ENCODE results near the gene FANCG.

FANCG gene

GRCh38 chr9:35103660-35104191 lies 24.0 kb upstream of the FANCG start:
- no peak for DNase-seq (ENCODE audit: low read depth in 2 of 2)

DNA sequence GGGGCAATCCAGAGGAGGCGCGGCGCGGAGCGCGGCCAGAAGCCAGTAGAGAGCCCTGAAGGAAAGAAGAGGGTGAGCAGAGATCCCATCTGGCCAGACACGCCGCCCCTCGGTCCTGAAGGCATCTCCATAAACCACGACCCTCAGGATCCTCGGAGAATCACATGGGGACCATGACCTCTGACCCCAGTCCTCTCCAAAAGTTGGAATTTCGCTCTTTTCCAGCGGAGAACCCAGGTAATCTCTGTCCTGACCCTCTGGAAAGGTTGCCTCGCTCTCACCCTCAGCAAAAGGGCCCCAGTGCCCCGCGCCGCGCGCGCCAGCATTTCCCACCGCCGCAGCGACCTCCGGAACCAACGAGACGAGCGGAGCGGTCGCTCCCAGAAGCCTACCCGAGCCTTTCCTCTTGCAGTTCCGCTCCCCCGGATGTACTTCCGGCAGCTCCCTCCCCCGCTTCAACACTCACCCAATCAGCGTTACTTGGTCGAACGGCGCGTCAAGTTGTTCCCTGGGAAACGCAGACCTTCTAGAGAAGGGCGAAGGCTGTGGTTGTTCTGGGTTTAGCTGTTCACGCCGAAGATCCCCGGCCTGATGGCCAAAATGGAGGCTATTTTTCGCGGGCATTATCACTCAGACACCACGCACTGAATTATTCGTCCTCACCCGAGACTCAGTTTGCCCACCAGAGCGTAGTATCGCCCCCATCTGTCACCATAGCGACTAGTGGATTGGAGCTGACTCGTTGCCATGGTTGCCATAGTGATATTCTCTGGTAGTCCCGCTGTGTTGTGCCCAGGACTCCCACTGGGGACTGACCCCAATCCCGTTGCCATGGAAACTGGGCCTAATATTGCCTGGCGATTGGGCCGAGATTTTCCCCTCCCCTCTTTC lies 23.3 kb upstream of the FANCG start, which contains the start of gene STOML2:
Gene STOML2 (minus strand): TSS at position 363 of the 891 bp plus-strand sequence. CDS start 37 bp downstream, at position 326.
- peak; percentile 74 to 81 for DNase-seq (ENCODE audit: low read depth in 2 of 2)

DNA sequence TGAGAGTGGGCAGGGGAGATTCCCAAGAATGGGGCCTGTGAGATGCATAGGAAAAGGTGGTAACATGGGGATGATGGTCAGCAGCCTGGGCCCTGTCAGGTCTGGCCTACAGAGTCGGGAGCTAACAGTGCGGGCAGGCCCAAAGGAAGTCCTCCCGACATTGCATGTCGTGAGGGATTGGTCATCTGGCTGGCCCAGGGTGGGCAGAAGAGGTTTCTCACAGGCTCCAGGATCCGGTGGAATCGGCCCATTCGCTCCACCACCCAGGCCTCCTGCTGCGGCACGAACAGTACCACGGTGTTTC lies 22.7 kb upstream of the FANCG start:
- no peak for DNase-seq (ENCODE audit: low read depth in 2 of 2)

GRCh38 chr9:35097573-35097972 lies 17.8 kb upstream of the FANCG start:
- DNase-seq (ENCODE audit: low read depth in 2 of 2): no peak

DNA sequence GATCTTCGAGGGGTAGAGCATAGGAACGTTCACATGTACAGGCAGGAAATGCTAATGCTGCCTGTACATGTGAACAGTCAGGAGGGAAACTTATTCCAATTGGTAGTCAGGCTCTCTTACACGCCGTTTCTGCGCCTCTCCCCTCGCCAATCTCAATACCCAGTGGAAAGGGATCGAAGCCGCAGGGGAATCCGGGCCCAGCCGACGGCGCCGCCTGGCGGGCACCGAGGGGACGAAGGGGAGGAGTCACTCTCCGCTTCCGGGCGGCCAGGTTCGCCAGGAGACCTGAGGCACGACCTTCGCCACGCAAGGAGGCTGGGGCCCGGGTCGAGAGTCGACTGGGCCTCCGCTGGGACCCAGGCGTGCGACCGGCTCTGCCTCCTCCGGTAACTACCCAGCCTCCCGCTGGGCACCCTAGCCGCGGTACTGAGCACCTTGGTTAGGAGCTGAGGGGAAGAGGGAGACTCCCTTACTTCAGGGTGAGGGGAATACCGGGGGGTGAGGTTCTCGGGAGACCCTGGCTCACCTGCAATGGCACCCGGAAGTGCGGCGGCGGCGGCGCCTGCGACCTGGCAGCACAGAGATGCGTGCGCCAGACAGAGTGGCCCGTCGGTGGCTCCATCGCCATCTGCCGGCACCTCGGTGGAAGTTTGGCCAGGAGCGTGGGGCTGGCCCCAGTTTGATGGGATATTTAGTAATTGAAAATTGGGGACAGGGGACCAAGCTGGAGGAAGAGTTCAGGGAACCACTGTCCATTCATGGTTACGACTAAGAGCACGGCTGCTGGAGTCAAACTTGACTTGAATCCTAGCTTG lies 16.5 kb upstream of the FANCG start, which contains the start of gene PIGO:
Gene PIGO (minus strand): TSS at position 557 of the 815 bp plus-strand sequence. CDS start 1,026 bp downstream, outside the sequence.
- no peak for DNase-seq (ENCODE audit: low read depth in 2 of 2)

DNA sequence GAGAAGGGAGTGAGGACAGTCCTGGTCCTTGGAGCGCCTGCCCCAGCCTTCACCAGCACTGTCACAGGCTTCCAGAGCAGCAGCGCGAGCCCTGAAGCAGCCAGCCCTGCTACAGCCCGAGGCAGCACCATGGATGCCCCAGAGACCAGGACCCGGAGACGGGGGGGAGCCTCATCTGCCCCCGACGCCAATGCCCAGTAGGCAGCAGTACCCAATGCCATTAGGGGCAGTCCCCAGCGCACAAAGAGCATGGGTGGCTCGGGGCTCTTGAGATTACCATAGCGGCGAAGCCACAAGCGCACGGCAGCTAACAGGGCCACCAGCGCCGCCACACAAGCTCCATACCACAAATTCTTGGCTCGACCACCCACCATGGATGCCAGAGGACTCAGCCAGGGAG lies 11.8 kb upstream of the FANCG start:
- no peak for DNase-seq (ENCODE audit: low read depth in 2 of 2)

GRCh38 chr9:35089434-35089833 lies 9.7 kb upstream of the FANCG start:
- no peak for DNase-seq (ENCODE audit: low read depth in 2 of 2)

GRCh38 chr9:35085078-35085477 lies 5.3 kb upstream of the FANCG start:
- DNase-seq (ENCODE audit: low read depth in 2 of 2): no peak

DNA sequence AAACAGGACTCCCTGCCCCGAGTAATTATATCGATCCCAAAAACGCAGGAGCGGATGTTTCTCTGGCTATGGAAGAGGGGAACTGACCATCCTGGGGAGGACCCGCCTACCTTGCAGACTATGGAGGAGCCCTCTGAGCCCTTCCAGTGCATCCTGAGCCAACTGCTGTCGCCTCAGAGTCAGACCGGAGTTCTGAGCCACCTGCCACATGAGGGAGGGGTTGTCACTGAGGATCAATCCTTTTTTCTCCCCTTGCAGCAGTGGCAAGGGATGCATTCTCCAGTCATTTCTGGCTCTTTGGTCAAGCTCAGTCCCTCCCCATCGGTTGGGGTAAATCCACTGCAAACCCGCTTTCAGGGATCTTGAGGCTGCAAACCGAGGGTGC lies 709 bp downstream of the FANCG start:
- DNase-seq (ENCODE audit: low read depth in 2 of 2): no peak

GRCh38 chr9:35078066-35078465 lies 1.7 kb downstream of the FANCG start:
- DNase-seq (ENCODE audit: low read depth in 2 of 2): no peak

- no peak for DNase-seq (ENCODE audit: low read depth in 2 of 2)
These were observed 2.9 kb downstream of the FANCG start for GRCh38 chr9:35076848-35077247.

DNA sequence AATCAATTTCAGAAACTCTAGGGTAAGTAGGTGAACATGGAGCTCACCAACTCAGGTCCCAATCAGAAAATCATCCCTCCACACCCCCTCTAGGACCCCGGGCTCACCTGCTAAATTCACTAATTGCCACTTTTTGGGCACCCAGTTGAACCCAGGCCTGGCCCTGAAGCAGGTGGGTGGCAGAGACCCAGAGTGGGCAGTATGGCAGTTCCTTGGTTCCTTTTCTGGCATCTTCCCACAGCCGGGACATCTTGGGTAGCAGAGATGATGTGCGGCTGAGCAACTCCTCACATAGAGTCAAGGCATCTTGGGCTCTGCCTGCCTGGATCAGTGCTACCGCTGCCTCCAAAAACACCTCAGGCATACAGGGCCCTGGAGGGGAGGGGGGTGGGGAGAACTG lies 4.4 kb downstream of the FANCG start:
- no peak for DNase-seq (ENCODE audit: low read depth in 2 of 2)

DNA sequence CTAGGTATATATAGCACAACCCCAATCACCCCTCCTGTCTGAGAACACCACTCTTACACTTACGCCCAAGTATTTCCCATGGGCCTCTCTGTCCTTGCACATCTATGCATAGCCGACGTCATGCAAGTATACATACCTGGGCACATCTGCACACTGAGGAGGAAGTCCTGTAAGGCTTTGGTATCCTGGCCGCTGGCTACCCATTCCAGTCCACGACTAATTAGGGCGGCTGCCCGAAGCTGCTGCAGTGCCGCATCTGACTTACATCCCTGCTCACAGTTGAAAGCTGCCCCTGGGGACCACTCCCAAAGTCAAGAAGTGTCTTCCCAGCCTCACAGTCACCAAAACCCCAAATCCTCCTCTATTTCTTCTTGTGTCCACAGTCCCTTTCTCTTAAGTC lies 5.0 kb downstream of the FANCG start:
- DNase-seq (ENCODE audit: low read depth in 2 of 2): no peak

GRCh38 chr9:35074141-35074540 lies 5.6 kb downstream of the FANCG start:
- no peak for DNase-seq (ENCODE audit: low read depth in 2 of 2)

DNA sequence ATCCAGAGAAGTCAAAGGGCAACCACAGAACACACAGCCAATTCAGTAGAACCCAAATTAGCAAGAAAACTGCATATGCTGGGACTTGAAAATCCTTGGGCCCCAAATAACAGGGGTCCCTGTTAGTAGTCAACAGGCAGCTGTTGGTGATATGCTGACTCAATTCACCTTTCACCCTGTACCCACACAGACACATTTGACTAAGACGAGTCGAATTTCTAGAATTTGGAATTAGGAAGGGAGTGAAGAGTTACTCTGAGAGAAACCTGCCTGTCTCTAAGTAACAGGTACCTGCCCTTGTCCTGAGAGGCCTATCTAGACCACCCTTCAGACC lies 6.5 kb downstream of the FANCG start:
- DNase-seq (ENCODE audit: low read depth in 2 of 2): no peak

DNA sequence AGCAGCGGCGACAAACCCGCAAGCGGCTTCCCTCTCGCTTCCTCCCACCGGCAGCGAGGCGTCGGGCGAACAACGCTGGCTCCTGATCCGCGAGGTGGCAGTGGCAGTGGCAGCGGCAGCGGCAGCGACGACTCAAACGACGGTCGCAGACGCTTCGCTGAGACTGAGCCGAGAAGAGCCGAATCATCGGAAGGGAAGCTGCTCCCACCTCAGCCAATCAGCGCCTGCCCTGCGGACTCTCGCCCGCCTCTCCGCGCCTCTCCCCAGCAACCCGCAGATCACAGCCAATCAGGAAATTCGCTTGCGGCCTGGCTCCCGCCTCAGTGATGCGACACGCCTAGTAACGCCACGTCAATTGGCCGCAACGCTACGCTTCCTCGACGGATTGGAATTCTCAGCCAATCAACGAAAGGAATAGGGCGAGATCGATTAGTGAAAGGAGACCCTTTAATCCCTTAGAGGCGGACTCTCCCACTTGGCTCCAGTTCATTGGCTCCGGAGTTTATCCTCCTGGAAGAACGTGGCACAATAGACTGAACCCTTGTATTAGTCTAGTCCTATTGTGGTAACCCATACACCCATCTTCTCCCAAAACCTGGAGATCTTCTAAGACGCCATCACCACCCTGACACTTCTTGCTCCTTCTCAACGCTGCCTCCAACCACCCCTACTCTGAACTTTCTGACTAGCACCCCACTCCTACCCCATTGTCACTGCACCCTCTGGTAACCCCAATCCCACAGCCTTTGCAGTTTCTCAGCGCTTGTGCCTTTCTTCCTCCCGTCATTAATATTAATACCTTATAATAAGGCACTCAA lies 7.1 kb downstream of the FANCG start, which contains the start of gene VCP:
Gene VCP (minus strand): TSS at position 165 of the 818 bp plus-strand sequence. CDS start 272 bp downstream, outside the sequence.
- peak; percentile 99 for DNase-seq (ENCODE audit: low read depth in 2 of 2)

- peak; percentile 42 to 56 for DNase-seq (ENCODE audit: low read depth in 2 of 2)
These were observed 7.8 kb downstream of the FANCG start for GRCh38 chr9:35071814-35072460.

- no peak for DNase-seq (ENCODE audit: low read depth in 2 of 2)
These were observed 8.6 kb downstream of the FANCG start for GRCh38 chr9:35070823-35071813.

- no peak for DNase-seq (ENCODE audit: low read depth in 2 of 2)
These were observed 10.7 kb downstream of the FANCG start for GRCh38 chr9:35069020-35069419.

- DNase-seq (ENCODE audit: low read depth in 2 of 2): no peak
These were observed 12.7 kb downstream of the FANCG start for GRCh38 chr9:35067056-35067455.

Measured in fibroblast of skin of left biceps (primary cell).